ENCODE results near the gene SMIM7.

Gene SMIM7

DNA sequence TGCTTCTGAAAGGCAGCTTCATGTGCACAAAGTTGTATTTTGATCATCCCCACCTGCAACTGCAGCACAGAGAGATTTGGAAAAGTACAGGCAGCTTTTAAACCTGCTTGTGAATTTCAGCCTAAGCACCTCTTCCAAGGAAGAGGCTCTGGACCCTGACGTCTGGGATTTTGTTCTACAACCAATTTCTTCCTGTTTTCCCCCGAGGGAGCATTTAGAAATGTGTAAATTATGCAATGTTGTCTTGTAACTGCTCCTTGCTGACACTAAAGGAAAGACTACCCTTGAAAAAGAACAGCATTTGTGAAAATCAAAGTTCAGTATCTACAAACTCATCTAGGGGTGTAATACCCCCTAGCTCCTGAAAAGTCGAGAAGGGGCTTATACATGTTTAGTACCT is 47.3 kb downstream of the SMIM7 start:
- no peak for TF ChIP-seq EZH2phosphoT487 (IDR thresholded peaks at IDR 0.05; ENCODE audit: borderline replicate concordance, low read length)
- TF ChIP-seq, protein P1, sequence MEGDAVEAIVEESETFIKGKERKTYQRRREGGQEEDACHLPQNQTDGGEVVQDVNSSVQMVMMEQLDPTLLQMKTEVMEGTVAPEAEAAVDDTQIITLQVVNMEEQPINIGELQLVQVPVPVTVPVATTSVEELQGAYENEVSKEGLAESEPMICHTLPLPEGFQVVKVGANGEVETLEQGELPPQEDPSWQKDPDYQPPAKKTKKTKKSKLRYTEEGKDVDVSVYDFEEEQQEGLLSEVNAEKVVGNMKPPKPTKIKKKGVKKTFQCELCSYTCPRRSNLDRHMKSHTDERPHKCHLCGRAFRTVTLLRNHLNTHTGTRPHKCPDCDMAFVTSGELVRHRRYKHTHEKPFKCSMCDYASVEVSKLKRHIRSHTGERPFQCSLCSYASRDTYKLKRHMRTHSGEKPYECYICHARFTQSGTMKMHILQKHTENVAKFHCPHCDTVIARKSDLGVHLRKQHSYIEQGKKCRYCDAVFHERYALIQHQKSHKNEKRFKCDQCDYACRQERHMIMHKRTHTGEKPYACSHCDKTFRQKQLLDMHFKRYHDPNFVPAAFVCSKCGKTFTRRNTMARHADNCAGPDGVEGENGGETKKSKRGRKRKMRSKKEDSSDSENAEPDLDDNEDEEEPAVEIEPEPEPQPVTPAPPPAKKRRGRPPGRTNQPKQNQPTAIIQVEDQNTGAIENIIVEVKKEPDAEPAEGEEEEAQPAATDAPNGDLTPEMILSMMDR (IDR thresholded peaks at IDR 0.05; ENCODE audit: low read depth, low read length, poor library complexity, severe bottlenecking): no peak
- Histone ChIP-seq H3K27ac (ENCODE audit: low read depth, low read length) (no peak overlapping the region), H3K9me3 (ENCODE audit: control insufficient read depth, insufficient read depth, low read length) (no peaks in the 10 kb centered on the region), H3K4me1 (ENCODE audit: control insufficient read depth, low read length) (peaks cover 69% of the 10 kb centered on the region), H3K4me2 (ENCODE audit: low read length) (no peak overlapping the region), H3K79me2 (ENCODE audit: control insufficient read depth, low read length) (peaks cover 100% of the 10 kb centered on the region), H3K36me3 (ENCODE audit: control insufficient read depth, low read length) (peaks cover 12% of the 10 kb centered on the region; the same call in 1 of the 2 replicates), H3K4me3 (ENCODE audit: low read length) (no peak overlapping the region), H3K9me2 (replicated peaks; ENCODE audit: control insufficient read depth, low read length) (no peaks in the 10 kb centered on the region), H4K20me1 (ENCODE audit: control insufficient read depth, insufficient read depth, low read depth, low read length) (peaks cover 51% of the 10 kb centered on the region), H3F3A (ENCODE audit: control insufficient read depth, insufficient read depth) (peaks cover 3% of the 10 kb centered on the region; the same call in 1 of the 2 replicates), H3K27me3 (ENCODE audit: control insufficient read depth, low read length) (no peaks in the 10 kb centered on the region)

DNA sequence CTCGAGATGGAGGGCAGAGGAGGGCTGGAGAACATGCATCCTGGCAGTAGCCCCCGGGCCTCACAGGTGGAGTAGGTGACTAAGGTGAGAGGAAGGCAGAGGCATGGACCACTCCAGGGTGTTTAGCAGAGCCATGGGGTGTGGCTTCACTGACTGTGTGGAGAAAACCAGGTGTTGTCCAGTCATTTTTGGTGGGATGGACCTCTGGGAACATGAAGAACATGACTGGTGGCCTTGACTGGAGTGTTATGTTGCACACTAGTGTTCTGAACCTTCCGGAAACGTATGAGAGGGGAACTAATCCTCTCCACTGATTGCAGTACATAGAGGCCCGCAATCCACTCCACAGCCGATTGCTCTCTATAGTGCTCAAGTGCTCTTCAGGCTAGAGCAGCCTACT is 48.8 kb downstream of the SMIM7 start:
- H3K36me3 ChIP-seq (ENCODE audit: control insufficient read depth, low read length): peaks cover 14% of the 10 kb centered on the region; the same call in 1 of the 2 replicates
- H3K9me2 ChIP-seq (replicated peaks; ENCODE audit: control insufficient read depth, low read length): no peaks in the 10 kb centered on the region
- H3K27ac ChIP-seq (ENCODE audit: low read depth, low read length): no peak overlapping the region
- H3K4me3 ChIP-seq (ENCODE audit: low read length): no peak overlapping the region
- no peaks in the 10 kb centered on the region for H3K9me3 ChIP-seq (ENCODE audit: control insufficient read depth, insufficient read depth, low read length)
- H3K79me2 ChIP-seq (ENCODE audit: control insufficient read depth, low read length): peaks cover 99% of the 10 kb centered on the region
- H3K27me3 ChIP-seq (ENCODE audit: control insufficient read depth, low read length): no peaks in the 10 kb centered on the region
- H3K4me2 ChIP-seq (ENCODE audit: low read length): no peak overlapping the region
- H3F3A ChIP-seq (ENCODE audit: control insufficient read depth, insufficient read depth): peaks cover 3% of the 10 kb centered on the region; the same call in 1 of the 2 replicates
- peaks cover 41% of the 10 kb centered on the region for H4K20me1 ChIP-seq (ENCODE audit: control insufficient read depth, insufficient read depth, low read depth, low read length)
- TF ChIP-seq, protein P1 (IDR thresholded peaks at IDR 0.05; ENCODE audit: low read depth, low read length, poor library complexity, severe bottlenecking): no peak
- no peak for TF ChIP-seq EZH2phosphoT487 (IDR thresholded peaks at IDR 0.05; ENCODE audit: borderline replicate concordance, low read length)
- H3K4me1 ChIP-seq (ENCODE audit: control insufficient read depth, low read length): peaks cover 62% of the 10 kb centered on the region

DNA sequence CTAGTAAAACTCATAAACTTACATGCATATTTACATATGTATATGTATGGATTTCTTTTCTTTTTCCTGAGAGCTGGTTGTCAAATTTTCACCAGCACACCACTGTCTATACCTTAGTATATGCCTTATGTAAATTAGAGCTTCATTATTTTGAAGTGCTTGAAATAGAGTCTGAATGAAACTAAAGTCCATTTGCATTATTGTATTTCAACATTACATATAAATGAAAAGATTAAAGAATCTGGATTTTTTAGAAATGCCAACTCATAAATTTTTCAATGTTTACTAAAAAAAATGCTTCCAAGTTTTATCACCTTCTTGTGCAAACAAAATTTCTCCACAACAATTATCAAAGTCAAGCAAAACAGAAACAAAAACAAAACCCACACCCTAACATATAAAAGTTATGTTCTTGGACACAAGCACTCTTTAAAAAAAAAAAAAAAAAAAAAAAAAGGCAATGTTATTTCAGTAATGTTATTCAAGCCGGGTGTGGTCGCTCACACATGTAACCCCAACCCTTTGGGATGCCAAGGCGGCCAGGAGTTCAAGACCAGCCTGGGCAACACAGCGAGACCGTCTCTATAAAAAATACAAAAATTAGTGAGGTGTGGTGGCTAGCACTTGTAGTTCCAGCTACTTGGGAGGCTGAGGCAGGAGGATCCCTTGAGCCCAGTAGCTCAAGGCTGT is 50.3 kb downstream of the SMIM7 start:
- no peak for TF ChIP-seq EZH2phosphoT487 (IDR thresholded peaks at IDR 0.05; ENCODE audit: borderline replicate concordance, low read length)
- TF ChIP-seq, protein P1 (IDR thresholded peaks at IDR 0.05; ENCODE audit: low read depth, low read length, poor library complexity, severe bottlenecking): no peak
- H3K4me2 ChIP-seq (ENCODE audit: low read length): no peak overlapping the region
- peaks cover 44% of the 10 kb centered on the region for H4K20me1 ChIP-seq (ENCODE audit: control insufficient read depth, insufficient read depth, low read depth, low read length)
- no peaks in the 10 kb centered on the region for H3K27me3 ChIP-seq (ENCODE audit: control insufficient read depth, low read length)
- H3F3A ChIP-seq (ENCODE audit: control insufficient read depth, insufficient read depth): peaks cover 6% of the 10 kb centered on the region; the same call in 1 of the 2 replicates
- H3K9me3 ChIP-seq (ENCODE audit: control insufficient read depth, insufficient read depth, low read length): no peaks in the 10 kb centered on the region
- H3K4me1 ChIP-seq (ENCODE audit: control insufficient read depth, low read length): peaks cover 62% of the 10 kb centered on the region
- H3K9me2 ChIP-seq (replicated peaks; ENCODE audit: control insufficient read depth, low read length): no peaks in the 10 kb centered on the region
- H3K79me2 ChIP-seq (ENCODE audit: control insufficient read depth, low read length): peaks cover 99% of the 10 kb centered on the region
- no peak overlapping the region for H3K4me3 ChIP-seq (ENCODE audit: low read length)
- peaks cover 28% of the 10 kb centered on the region for H3K36me3 ChIP-seq (ENCODE audit: control insufficient read depth, low read length)
- no peak overlapping the region for H3K27ac ChIP-seq (ENCODE audit: low read depth, low read length)
